Retinal pigment epithelial cell (primary cell): ENCODE results near the gene PKD2.
A peak's percentile ranks its signal among the peaks of the same experiment; 100 is the strongest.

ENCODE experiments used
- DNase-seq: peaks from one replicate; pipeline ENCODE4 v3.0.0-alpha.2; 2010; ENCODE audit warnings: low read depth
- H3K4me3 ChIP-seq: 2 replicates; pipeline ENCODE4 v1.5.1; 2011; ENCODE audit warnings: mild to moderate bottlenecking, low read length, control low read depth, moderate library complexity
- TF ChIP-seq, protein P1 (sequence below): conservative IDR thresholded peaks from 2 replicates; pipeline ENCODE4 v1.5.1; 2011; ENCODE audit warnings: low read depth, low read length, control low read depth, inconsistent platforms

PKD2 gene

GRCh38 chr4:87978681-87979080 lies 28.8 kb upstream of the PKD2 start:
- TF ChIP-seq, protein P1, sequence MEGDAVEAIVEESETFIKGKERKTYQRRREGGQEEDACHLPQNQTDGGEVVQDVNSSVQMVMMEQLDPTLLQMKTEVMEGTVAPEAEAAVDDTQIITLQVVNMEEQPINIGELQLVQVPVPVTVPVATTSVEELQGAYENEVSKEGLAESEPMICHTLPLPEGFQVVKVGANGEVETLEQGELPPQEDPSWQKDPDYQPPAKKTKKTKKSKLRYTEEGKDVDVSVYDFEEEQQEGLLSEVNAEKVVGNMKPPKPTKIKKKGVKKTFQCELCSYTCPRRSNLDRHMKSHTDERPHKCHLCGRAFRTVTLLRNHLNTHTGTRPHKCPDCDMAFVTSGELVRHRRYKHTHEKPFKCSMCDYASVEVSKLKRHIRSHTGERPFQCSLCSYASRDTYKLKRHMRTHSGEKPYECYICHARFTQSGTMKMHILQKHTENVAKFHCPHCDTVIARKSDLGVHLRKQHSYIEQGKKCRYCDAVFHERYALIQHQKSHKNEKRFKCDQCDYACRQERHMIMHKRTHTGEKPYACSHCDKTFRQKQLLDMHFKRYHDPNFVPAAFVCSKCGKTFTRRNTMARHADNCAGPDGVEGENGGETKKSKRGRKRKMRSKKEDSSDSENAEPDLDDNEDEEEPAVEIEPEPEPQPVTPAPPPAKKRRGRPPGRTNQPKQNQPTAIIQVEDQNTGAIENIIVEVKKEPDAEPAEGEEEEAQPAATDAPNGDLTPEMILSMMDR = no peak
- H3K4me3 ChIP-seq = no peak overlapping the region
- DNase-seq = no peak

DNA sequence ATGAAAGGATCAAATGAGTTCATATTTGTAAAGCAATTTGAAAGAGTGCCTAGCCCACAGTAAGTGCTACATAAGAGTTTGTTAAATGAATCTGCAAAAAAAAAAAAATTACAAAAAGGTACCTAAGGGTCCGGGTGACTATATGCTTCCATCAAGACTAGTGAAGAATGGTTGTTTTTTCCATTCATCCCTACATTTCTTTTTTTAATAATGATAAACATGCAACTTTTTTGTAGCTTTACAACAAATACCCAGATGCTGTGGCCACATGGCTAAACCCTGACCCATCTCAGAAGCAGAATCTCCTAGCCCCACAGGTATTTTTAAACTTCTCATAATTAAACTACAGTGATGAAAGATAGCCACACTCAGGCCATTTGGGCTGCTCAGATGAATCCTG lies 27.6 kb upstream of the PKD2 start:
- H3K4me3 ChIP-seq = no peak overlapping the region
- DNase-seq = no peak
- TF ChIP-seq, protein P1 = no peak

DNA sequence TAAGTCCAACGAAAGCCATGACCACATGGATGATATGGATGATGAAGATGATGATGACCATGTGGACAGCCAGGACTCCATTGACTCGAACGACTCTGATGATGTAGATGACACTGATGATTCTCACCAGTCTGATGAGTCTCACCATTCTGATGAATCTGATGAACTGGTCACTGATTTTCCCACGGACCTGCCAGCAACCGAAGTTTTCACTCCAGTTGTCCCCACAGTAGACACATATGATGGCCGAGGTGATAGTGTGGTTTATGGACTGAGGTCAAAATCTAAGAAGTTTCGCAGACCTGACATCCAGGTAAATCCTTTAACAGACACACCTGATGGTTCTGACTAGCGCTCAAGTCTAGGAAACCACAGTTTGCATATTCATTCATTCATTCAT lies 25.9 kb upstream of the PKD2 start:
- TF ChIP-seq, protein P1 = no peak
- H3K4me3 ChIP-seq = no peak overlapping the region
- no peak for DNase-seq

- DNase-seq = no peak
- H3K4me3 ChIP-seq = no peak overlapping the region
- TF ChIP-seq, protein P1 = no peak
Observed at GRCh38 chr4:87982036-87982435, 25.4 kb upstream of the PKD2 start.

DNA sequence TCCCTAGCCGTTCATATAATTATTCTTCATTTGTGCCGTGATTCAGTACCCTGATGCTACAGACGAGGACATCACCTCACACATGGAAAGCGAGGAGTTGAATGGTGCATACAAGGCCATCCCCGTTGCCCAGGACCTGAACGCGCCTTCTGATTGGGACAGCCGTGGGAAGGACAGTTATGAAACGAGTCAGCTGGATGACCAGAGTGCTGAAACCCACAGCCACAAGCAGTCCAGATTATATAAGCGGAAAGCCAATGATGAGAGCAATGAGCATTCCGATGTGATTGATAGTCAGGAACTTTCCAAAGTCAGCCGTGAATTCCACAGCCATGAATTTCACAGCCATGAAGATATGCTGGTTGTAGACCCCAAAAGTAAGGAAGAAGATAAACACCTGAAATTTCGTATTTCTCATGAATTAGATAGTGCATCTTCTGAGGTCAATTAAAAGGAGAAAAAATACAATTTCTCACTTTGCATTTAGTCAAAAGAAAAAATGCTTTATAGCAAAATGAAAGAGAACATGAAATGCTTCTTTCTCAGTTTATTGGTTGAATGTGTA lies 24.9 kb upstream of the PKD2 start:
- TF ChIP-seq, protein P1 = no peak
- H3K4me3 ChIP-seq = no peak overlapping the region
- DNase-seq = no peak

- H3K4me3 ChIP-seq = no peak overlapping the region
- TF ChIP-seq, protein P1 = no peak
- no peak for DNase-seq
Observed at GRCh38 chr4:87983996-87984395, 23.4 kb upstream of the PKD2 start.

DNA sequence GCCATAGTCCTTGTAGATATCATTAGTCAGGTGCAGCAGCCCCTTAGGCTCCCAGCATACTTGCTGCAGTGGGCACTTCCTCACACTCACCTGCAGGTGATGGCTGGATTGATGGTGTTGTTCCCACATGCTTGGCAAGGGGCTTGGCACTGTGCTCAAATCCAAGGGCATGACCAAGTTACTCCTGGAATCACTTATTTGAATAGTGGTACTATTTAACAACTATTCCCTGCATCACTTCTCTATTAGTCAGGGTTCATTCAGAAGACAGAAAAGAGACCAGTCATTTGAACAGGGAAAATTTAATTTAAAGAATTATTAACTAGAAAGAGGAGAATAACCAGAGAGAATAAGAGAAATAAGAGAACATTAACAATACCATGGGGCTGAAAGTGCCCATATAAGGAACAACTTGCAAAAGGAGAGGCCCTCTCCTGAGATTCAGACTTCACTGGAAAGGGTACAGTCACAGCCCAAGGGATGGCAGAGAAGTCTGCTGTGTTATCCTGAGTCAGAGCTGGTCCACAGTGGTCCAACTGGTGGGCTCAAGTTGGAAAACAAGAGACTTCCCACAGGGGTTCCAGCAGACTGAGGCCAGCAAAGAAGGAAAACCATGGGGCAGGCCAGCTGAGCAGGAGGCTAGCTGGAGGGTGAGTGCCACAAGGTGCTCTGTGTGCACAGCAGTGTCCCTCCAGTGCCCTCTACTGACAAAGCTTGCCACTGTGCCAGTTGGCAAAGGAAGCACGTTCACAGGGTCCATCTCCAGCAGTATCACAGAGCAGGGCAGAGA lies 22.1 kb upstream of the PKD2 start:
- H3K4me3 ChIP-seq = no peak overlapping the region
- no peak for DNase-seq
- TF ChIP-seq, protein P1 = peak; percentile 89
